IPS-18c (cell line): ENCODE measurements around the gene PSMB7.

Experiments used
- H3K4me3 ChIP-seq: 2 replicates; pipeline ENCODE4 v1.7.0; 2013; ENCODE audit warnings: low read depth, mild to moderate bottlenecking, low read length, moderate library complexity; ENCODE audit not compliant: insufficient read depth
- H3K9me3 ChIP-seq: one replicate; pipeline ENCODE4 v1.6.1; 2013; ENCODE audit warnings: mild to moderate bottlenecking, low read length, moderate library complexity; ENCODE audit not compliant: control insufficient read depth, insufficient read depth

The PSMB7 gene

GRCh38 chr9:124373386-124373785 is 41.9 kb downstream of the PSMB7 start:
- H3K9me3 ChIP-seq, result no peaks in the 10 kb centered on the region
- H3K4me3 ChIP-seq, result no peak overlapping the region

DNA sequence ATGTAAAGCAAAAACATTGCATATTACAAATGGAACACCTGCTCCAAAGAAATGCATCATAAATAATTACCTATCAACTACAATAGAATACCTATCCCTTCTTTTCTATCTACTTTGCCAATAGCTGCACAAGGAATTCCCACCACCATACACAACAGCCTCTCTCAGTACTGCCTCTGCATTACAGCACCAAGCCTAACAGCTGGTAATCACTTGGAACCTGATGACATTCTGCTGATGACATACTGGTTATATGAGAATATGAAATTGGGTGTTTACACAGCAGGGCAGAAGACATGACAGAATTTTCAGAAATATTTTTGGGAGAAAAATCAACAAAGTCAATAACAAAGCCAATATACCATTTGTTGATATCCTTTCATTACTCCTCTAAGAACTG is 43.2 kb downstream of the PSMB7 start:
- H3K4me3 ChIP-seq, result no peak overlapping the region
- H3K9me3 ChIP-seq, result no peaks in the 10 kb centered on the region

DNA sequence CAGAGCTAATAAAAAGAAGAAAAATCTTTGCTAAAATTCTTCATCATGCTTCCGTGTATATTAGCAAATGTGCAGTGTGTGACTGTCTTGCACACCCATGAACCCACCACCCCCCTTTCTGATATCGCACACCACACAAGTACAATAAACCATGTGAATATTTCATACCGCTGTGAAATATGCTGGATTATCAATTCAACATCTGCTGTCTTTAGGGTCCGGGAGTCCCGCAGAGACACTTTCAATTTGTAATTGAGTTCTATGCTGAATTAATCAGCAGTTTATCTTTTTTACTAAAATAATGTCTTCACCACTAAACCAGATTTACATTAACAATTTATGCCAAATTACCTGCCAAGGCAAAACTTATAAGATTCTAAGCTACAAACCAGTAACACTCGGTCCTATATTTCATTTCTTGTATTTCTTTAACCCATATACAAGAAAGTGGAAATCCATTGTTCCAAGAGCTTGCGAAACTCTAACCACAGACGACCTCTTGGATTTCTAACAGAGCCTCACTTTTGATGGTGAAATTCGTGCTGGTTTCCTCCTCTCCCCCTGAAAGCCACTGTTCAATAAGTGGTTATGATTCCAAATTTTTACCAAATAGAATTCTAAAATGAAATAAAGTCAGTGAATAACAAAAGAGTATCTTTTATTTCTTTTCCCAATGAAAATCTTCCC is 44.2 kb downstream of the PSMB7 start:
- no peak overlapping the region for H3K4me3 ChIP-seq
- H3K9me3 ChIP-seq, result no peaks in the 10 kb centered on the region

GRCh38 chr9:124369231-124369797 is 45.9 kb downstream of the PSMB7 start:
- Histone ChIP-seq H3K4me3 (no peak overlapping the region), H3K9me3 (no peaks in the 10 kb centered on the region)

- no peaks in the 10 kb centered on the region for H3K9me3 ChIP-seq
- no peak overlapping the region for H3K4me3 ChIP-seq
These were observed 46.5 kb downstream of the PSMB7 start for GRCh38 chr9:124368692-124369091.

GRCh38 chr9:124366476-124367220 is 48.6 kb downstream of the PSMB7 start:
- Histone ChIP-seq H3K4me3 (no peak overlapping the region), H3K9me3 (no peaks in the 10 kb centered on the region)

DNA sequence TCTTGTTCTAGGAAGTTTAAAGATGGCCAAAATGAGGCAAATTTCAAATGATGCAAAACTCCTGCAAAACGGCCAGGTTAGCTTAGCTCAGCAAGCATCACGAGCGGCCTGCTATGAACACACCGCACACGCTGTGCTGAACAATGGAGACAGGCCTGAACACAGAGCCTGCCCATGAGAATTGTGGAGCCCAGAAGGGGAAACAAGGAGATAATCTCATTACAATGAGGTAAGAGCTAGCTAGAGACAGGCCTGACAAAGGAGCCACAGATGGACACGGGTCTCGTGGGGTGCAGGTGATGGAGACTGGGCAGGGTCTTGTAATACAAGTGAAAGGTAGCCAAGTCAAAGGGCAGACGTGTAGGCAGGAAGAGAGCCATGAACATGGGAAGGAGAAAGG is 50.2 kb downstream of the PSMB7 start:
- Histone ChIP-seq H3K4me3 (no peak overlapping the region), H3K9me3 (no peaks in the 10 kb centered on the region)

DNA sequence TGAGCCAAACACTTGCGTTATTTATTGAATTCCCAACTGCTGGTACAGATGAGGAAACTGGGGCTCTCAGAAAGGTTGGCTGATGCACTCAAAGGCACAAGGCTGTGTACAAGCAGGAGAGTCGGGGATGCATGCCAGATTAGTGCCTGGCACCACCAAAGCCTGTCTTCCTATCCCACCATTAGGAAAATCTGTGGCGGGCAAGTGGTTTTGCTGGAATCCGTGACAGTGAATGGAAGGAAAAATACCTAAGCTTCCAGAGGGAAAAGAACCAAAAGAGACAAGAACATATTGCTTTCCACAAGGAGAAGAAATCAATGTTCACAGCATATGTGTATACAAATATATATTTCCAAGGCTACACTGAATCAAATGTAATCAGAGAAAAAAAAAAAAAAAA is 51.1 kb downstream of the PSMB7 start:
- Histone ChIP-seq H3K9me3 (no peaks in the 10 kb centered on the region), H3K4me3 (no peak overlapping the region)

GRCh38 chr9:124363326-124364096 is 51.7 kb downstream of the PSMB7 start:
- no peak overlapping the region for H3K4me3 ChIP-seq

DNA sequence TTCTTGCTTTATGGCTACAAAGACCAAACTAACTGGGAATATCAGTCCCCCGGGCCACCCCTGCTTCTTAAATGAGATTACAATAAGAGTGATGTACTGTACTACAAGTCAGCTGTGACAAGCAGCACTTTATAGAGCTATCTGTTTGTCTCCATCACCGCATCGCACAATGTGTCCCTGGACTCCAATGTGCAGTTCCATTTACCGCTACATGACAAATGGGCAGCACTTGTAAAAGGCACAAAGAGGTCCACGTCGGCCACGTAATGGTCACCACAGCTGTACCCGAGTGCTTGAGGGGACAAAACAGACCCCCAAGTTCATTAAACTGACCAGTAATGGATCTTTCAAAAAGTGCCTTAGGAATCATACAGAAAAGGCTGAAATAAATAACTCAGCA is 54.1 kb downstream of the PSMB7 start:
- no peaks in the 10 kb centered on the region for H3K9me3 ChIP-seq
- H3K4me3 ChIP-seq, result no peak overlapping the region

More at GRCh38 chr9:124363326-124364096, 51.7 kb downstream of the PSMB7 start:
- H3K9me3 ChIP-seq, result no peaks in the 10 kb centered on the region

GRCh38 chr9:124359855-124360678 is 55.2 kb downstream of the PSMB7 start:
- Histone ChIP-seq H3K4me3 (no peak overlapping the region), H3K9me3 (peaks cover 3% of the 10 kb centered on the region)

DNA sequence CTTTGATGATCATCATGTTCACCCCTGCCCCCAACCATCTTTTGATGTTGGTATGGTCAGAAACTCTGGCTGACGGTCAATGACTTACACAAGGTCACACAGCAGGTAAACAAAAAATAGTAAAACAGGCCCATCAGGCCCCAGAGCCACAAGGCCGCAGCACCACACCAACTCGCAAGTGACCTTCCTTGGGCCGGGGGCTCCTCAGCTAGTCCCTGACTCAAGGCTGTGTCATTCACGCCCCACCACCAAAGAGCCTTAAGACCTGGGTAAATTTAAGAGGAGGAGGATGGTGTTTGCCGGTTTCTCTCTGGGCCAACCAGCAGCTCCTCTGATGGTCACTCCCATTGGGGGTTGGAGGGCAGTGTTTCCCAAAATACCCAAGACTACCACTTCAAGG is 55.8 kb downstream of the PSMB7 start:
- H3K4me3 ChIP-seq, result no peak overlapping the region
- H3K9me3 ChIP-seq, result peaks cover 3% of the 10 kb centered on the region

GRCh38 chr9:124358631-124359030 is 56.6 kb downstream of the PSMB7 start:
- Histone ChIP-seq H3K9me3 (peaks cover 4% of the 10 kb centered on the region), H3K4me3 (no peak overlapping the region)

GRCh38 chr9:124357721-124358361 is 57.4 kb downstream of the PSMB7 start:
- Histone ChIP-seq H3K4me3 (no peak overlapping the region), H3K9me3 (peaks cover 5% of the 10 kb centered on the region)

DNA sequence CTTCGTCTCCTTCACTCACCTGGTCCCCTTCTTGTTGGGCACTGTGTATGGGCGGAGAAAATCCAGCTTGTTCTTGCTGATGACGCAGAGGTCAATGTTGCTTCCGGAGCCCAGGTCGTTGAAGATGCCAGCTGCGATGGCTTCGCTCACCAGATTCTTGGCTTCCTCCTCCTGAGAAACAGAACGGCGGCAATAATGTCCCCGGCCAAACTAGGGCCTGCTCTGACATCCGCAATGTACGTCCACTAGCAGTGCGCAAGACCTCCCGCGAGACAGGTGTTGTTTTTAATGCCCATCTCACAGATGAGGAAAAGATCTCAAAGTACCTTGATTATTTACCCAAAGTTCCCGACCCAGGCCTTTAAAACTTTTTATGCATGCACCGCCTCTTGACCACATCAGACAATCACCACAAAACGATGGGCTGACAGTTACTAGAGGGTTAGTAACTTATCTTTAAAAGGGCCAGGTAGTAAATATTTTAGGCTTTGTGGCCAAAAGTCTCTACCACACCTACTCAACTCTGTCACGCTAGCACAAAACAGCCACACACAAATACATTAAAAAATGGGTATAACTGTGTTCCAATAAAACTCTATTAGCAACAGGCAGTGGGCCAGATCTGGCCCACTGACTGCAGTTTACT is 58.4 kb downstream of the PSMB7 start:
- Histone ChIP-seq H3K4me3 (no peak overlapping the region), H3K9me3 (peaks cover 5% of the 10 kb centered on the region)
